T-cell (primary cell): ENCODE data around the gene PKDREJ. TPM values are rescaled to one million over a fixed set of nuclear protein-coding genes. Genes with fewer than 3 reads are reported as not detected.
A peak's percentile ranks its signal among the peaks of the same experiment; 100 is the strongest.
"Not testable (repeated sequence)": the region's sequence is repeated elsewhere in the genome, so short reads cannot be mapped to it uniquely, and the experiment has no call there.

Source experiments
- ATAC-seq, 4 experiments: fragments of 200-7000 bp in 3 of 4; fragments of 150-1000 bp in 1 of 4; cut with Tn5 transposase; replicated peaks in 1 of 4; 1 replicate in 3 of 4; 2 replicates in 1 of 4; pipeline ENCODE4 v1.10.0; 2021; ENCODE audit warnings: moderate library complexity in 3 of 4, mild to moderate bottlenecking in 2 of 4, moderate number of reproducible peaks in 1 of 4
- CTCF ChIA-PET, 2 donors: fragments of 300-600 bp; sonication (Branson Sonifier 250); formaldehyde crosslinking; loops; one replicate each; lab custom pipeline; 2022; ENCODE audit warnings: antibody characterized with exemption in 2 of 2; lab: Charles Lee
- POLR2A ChIA-PET, 2 donors: fragments of 300-600 bp; sonication (Branson Sonifier 250); formaldehyde crosslinking; loops; one replicate each; lab custom pipeline; 2022; ENCODE audit warnings: antibody characterized with exemption in 2 of 2; lab: Charles Lee
- DNase-seq, 35 experiments: peaks; one replicate each; pipeline versions ENCODE4 v3.0.0 to v3.0.0-alpha.2; 2013 to 2023
- H3K27ac ChIP-seq: one replicate; pipeline ENCODE4 v1.5.1; 2013; ENCODE audit warnings: low read length
- H3K27me3 ChIP-seq, 2 experiments: replicated peaks in 1 of 2; 1 replicate in 1 of 2; 2 replicates in 1 of 2; pipeline versions ENCODE4 v1.6.1 to v1.7.0; 2013; ENCODE audit warnings: low read length in 1 of 2, mixed read lengths in 1 of 2; ENCODE audit not compliant: control insufficient read depth in 2 of 2, insufficient read depth in 2 of 2; ENCODE audit errors: extremely low read depth in 1 of 2
- H3K36me3 ChIP-seq, 2 donors: 1 replicate in 1 of 2; 2 replicates in 1 of 2; pipeline versions ENCODE4 v1.6.1 to v1.7.0; 2013; ENCODE audit warnings: low read length in 1 of 2; ENCODE audit not compliant: control insufficient read depth in 2 of 2, insufficient read depth in 1 of 2; ENCODE audit errors: extremely low read depth in 1 of 2
- H3K4me1 ChIP-seq, 2 experiments: 1 replicate in 1 of 2; 2 replicates in 1 of 2; pipeline versions ENCODE4 v1.6.1 to v1.7.0; 2013; ENCODE audit warnings: low read length in 2 of 2, mixed read lengths in 1 of 2; ENCODE audit not compliant: insufficient read depth in 2 of 2, control insufficient read depth in 1 of 2; ENCODE audit errors: extremely low read depth in 1 of 2
- H3K4me3 ChIP-seq, 2 donors: 1 replicate in 1 of 2; 2 replicates in 1 of 2; pipeline versions ENCODE4 v1.5.1 to v1.7.0; 2013; ENCODE audit warnings: mild to moderate bottlenecking in 2 of 2, low read length in 1 of 2, moderate library complexity in 1 of 2; ENCODE audit not compliant: control insufficient read depth in 1 of 2; ENCODE audit errors: extremely low read depth in 1 of 2
- H3K9me3 ChIP-seq: 2 replicates; pipeline ENCODE4 v1.7.0; 2013
- H3K27ac Mint-ChIP-seq, 2 donors: one replicate each; pipeline ENCODE4 v1.8.0; 2020 to 2021; ENCODE audit warnings: mild to moderate bottlenecking in 2 of 2, mixed read lengths in 2 of 2
- H3K27me3 Mint-ChIP-seq, 2 donors: one replicate each; pipeline ENCODE4 v1.8.0; 2021 to 2022; ENCODE audit warnings: mixed read lengths in 2 of 2
- H3K36me3 Mint-ChIP-seq: one replicate; pipeline ENCODE4 v1.8.0; 2021; ENCODE audit warnings: mixed read lengths
- H3K4me1 Mint-ChIP-seq, 3 donors: one replicate each; pipeline ENCODE4 v1.8.0; 2020 to 2022; ENCODE audit warnings: mixed read lengths in 3 of 3, mild to moderate bottlenecking in 1 of 3
- H3K4me3 Mint-ChIP-seq, 3 donors: one replicate each; pipeline ENCODE4 v1.8.0; 2020 to 2022; ENCODE audit warnings: mild to moderate bottlenecking in 3 of 3, mixed read lengths in 3 of 3, moderate library complexity in 3 of 3
- H3K9me3 Mint-ChIP-seq, 3 donors: one replicate each; pipeline ENCODE4 v1.8.0; 2020 to 2022; ENCODE audit warnings: mixed read lengths in 3 of 3
- WGBS: methylation state at CpG from one replicate; pipeline ENCODE4 v1.1.5; 2013; ENCODE audit warnings: missing lambda C conversion rate; ENCODE audit not compliant: insufficient coverage; 5-methylcytosine and 5-hydroxymethylcytosine counted together
- total RNA-seq, 35 experiments: library from RNA in 6 of 35; stranded (reverse) in 6 of 35; fragments of 120-200 nt in 1 of 35; gene quantifications; one replicate each; pipeline versions ENCODE4 v1.2.1 to v1.2.4 and lab custom pipeline; 2013 to 2026

The PKDREJ gene, protein sequence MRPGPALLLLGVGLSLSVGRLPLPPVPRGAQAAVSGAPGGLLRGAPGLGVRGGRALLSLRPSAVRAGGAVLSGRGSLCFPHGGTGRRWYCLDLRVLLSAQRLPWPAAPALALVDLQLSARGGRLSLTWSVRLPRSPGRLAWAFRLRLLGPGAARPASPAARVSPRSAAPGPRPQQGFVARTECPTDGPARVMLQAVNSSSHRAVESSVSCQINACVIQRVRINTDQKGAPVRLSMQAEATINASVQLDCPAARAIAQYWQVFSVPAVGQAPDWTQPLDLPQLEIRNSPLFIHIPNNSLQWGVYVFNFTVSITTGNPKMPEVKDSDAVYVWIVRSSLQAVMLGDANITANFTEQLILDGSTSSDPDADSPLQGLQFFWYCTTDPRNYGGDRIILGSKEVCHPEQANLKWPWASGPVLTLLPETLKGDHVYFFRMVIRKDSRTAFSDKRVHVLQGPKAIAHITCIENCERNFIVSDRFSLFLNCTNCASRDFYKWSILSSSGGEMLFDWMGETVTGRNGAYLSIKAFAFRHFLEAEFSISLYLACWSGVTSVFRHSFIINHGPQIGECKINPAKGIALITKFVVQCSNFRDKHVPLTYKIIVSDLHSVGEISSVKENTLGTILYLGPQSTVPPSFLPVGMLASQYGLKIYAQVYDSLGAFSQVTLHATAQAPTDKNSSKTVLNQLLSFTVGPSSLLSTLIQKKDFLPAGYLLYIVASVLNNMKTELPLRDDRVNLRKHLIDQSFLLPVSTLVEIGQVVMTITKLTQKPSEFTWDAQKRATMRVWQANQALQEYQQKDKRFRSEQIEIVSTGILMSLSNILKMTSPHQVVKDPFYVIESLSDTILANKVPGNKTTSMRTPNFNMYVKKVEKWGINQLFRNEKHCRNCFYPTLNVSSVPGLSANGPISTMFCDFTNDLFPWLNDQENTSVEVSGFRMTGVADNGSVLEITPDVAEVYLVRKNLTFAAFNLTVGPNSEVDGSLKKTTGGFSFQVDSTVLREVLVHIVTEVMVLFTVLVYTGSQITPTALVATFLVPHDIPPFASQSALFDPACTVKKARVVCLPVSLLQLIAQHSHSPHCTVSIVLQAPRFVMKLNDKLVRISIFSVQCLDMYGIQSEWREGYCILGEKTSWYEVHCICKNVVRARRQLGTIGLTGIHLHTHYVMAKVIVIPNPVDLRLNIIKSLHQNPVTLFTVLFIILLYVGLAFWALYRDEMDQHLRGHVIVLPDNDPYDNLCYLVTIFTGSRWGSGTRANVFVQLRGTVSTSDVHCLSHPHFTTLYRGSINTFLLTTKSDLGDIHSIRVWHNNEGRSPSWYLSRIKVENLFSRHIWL (N-terminal part only)
- total RNA-seq, result not detected
- total RNA-seq (2013), result 0.02 TPM
- 0 to 0.14 (median 0) reads per million in 29 experiments for total RNA-seq (lab: John Stamatoyannopoulos, UW)

DNA sequence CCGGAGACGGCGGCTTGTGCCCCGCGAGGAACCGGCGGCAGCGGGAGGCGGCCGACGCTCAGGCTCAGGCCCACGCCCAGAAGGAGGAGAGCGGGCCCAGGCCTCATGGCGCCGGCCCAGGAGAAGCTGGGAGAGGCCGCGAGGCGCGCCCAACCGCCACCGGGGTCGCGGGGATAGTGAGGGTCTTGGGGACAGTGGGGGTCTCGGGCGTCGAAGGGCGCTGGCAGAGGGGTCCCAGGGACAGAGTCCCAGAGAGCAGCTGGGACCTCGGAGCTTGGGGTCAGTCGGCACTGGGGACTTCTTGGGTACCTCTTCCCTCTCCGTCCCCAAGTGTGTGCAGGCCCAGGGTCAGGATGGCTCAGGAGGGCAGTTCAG lies at the start of gene PKDREJ:
PKDREJ (minus strand) TSS at position 128 of the 375 bp plus-strand sequence; CDS start at position 107, 21 bp downstream.
- 56% methylated on average over 29 of the region's 30 CpGs for WGBS
- Histone ChIP-seq H3K4me3 (no peak within 1 kb of the TSS), H3K36me3 (no peaks in the 10 kb centered on the region), H3K4me1 (peaks cover 0 to 16% of the 10 kb centered on the region in 2 experiments), H3K27ac (no peak within 1 kb of the TSS), H3K9me3 (peaks cover 4% of the 10 kb centered on the region), H3K27me3 (peaks cover 2 to 42% of the 10 kb centered on the region in 2 experiments)
- DNase-seq (no peak), ATAC-seq (no peak)
- peaks cover 7 to 17% (median 10%) of the 10 kb centered on the region in 3 donors for H3K4me1 Mint-ChIP-seq
- POLR2A ChIA-PET, result no interaction called here
- CTCF ChIA-PET, result no interaction called here
- no peaks in the 10 kb centered on the region for H3K9me3 Mint-ChIP-seq
- H3K4me3 Mint-ChIP-seq, result peak within 1 kb of the TSS; percentile 17 to 52 (median 43)
- H3K27me3 Mint-ChIP-seq, result peaks cover 56 to 60% of the 10 kb centered on the region in 2 donors
- no peak within 1 kb of the TSS for H3K27ac Mint-ChIP-seq
- no peaks in the 10 kb centered on the region for H3K36me3 Mint-ChIP-seq

DNA sequence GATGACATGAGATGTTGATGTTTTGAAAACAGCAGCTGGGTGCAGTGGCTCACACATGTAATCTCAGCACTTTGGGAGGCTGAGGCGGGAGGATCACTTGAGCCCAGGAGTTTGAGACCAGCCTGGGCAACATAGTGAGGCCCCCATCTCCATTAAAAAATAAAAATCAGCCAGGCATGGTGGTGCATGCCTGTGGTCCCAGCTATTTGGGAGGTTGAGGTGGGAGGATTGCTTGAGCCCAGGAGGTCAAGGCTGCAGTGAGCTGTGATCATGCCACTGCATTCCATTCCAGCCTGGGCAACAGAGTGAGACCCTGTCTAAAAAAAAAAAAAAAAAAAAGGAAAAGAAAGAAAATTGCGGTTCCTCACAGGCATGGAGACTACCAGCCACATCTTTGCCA lies 49.7 kb upstream of the PKDREJ start:
- H3K36me3 ChIP-seq, H3K4me3 ChIP-seq, H3K27ac ChIP-seq, DNase-seq, H3K4me1 ChIP-seq, H3K27me3 ChIP-seq, H3K36me3 Mint-ChIP-seq, H3K27ac Mint-ChIP-seq, H3K4me3 Mint-ChIP-seq, ATAC-seq, H3K9me3 ChIP-seq, H3K27me3 Mint-ChIP-seq, H3K9me3 Mint-ChIP-seq, H3K4me1 Mint-ChIP-seq: not testable (repeated sequence)
- whole genome bisulfite sequencing, result no CpG with 5 or more reads among the region's 2 CpGs
- CTCF ChIA-PET, result interaction anchor here (0.7 to 1.2 kb wide), 3 partner anchors 10 to 191 kb away, joined by 3 to 4 read pairs (median 3); no protein-coding TSS in a partner anchor
- POLR2A ChIA-PET, result interaction anchor here in 1 of 2 donors (0.7 kb wide), 2 partner anchors 114 to 150 kb away, joined by 5 to 6 read pairs; no protein-coding TSS in a partner anchor

DNA sequence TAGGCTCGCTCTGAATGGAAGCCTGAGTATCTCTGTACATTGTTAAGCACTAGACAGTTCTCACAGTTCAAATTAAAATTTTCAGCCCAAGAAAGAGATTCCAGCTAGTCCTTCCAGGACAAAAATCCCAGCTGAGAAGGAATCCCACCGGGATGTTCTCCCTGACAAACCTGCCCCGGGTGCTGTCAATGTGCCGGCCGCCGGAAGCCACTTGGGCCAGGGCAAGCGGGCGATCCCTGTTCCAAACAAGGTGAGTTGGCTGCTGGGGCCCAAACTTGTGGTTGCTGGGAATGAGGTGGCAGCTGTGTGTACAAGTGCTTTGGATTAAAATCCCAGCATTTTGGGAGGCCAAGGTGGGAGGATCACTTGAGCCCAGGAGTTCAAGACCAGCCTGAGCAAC lies 48.9 kb upstream of the PKDREJ start:
- no peak overlapping the region for H3K4me3 ChIP-seq
- DNase-seq (no peak), ATAC-seq (no peak)
- CTCF ChIA-PET, result interaction anchor here in 1 of 2 donors (1.3 kb wide), 1 partner anchor 16 kb away, joined by 3 read pairs; no protein-coding TSS in a partner anchor
- 98% methylated on average over 7 of the region's 8 CpGs for WGBS
- H3K27ac ChIP-seq, result no peak overlapping the region
- H3K36me3 Mint-ChIP-seq, result no peaks in the 10 kb centered on the region
- peaks cover 0 to 3% of the 10 kb centered on the region in 2 experiments for H3K4me1 ChIP-seq
- no peaks in the 10 kb centered on the region for H3K4me1 Mint-ChIP-seq
- no peaks in the 10 kb centered on the region for H3K27me3 ChIP-seq
- no peaks in the 10 kb centered on the region for H3K9me3 Mint-ChIP-seq
- no peaks in the 10 kb centered on the region for H3K36me3 ChIP-seq
- H3K4me3 Mint-ChIP-seq, result no peak overlapping the region
- no peaks in the 10 kb centered on the region for H3K27me3 Mint-ChIP-seq
- no peaks in the 10 kb centered on the region for H3K9me3 ChIP-seq
- H3K27ac Mint-ChIP-seq, result no peak overlapping the region
- POLR2A ChIA-PET, result no interaction called here

DNA sequence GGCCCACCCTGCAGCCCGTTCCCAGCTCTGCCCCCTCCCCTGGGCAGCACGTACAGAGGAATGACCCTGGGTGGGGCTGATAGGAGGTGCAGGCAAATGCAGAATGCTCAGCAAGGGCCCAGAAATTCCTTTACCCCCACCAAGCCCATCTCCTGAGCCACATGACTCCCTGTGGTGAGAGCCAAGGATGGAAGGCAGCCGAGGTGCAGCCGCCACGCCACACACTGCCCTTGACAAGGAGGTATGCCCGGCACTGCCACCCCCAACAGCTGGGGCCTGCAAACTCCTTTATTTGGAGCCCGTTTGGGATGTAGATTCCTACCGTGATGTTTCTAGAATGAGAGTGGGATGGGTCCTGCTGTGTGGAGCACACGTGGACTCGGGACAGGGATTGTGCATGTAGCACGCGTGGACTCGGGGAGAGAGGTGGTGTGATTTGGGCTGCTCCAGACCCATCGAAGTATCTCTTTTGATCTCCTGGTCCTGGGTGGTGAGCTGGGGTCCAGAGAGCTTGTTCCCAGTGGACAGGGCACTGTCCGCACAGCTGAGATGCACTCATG lies 46.5 kb upstream of the PKDREJ start:
- no peaks in the 10 kb centered on the region for H3K27me3 Mint-ChIP-seq
- Histone ChIP-seq H3K27ac (no peak overlapping the region), H3K27me3 (no peaks in the 10 kb centered on the region), H3K36me3 (no peaks in the 10 kb centered on the region), H3K9me3 (no peaks in the 10 kb centered on the region), H3K4me1 (peaks cover 0 to 3% of the 10 kb centered on the region in 2 experiments), H3K4me3 (no peak overlapping the region)
- ChIA-PET POLR2A (no interaction called here), CTCF (no interaction called here)
- H3K27ac Mint-ChIP-seq, result no peak overlapping the region
- ATAC-seq (no peak), DNase-seq (no peak)
- H3K9me3 Mint-ChIP-seq, result no peaks in the 10 kb centered on the region
- no peaks in the 10 kb centered on the region for H3K36me3 Mint-ChIP-seq
- 97% methylated on average over 12 of the region's 15 CpGs for WGBS
- no peak overlapping the region for H3K4me3 Mint-ChIP-seq
- H3K4me1 Mint-ChIP-seq, result no peaks in the 10 kb centered on the region

DNA sequence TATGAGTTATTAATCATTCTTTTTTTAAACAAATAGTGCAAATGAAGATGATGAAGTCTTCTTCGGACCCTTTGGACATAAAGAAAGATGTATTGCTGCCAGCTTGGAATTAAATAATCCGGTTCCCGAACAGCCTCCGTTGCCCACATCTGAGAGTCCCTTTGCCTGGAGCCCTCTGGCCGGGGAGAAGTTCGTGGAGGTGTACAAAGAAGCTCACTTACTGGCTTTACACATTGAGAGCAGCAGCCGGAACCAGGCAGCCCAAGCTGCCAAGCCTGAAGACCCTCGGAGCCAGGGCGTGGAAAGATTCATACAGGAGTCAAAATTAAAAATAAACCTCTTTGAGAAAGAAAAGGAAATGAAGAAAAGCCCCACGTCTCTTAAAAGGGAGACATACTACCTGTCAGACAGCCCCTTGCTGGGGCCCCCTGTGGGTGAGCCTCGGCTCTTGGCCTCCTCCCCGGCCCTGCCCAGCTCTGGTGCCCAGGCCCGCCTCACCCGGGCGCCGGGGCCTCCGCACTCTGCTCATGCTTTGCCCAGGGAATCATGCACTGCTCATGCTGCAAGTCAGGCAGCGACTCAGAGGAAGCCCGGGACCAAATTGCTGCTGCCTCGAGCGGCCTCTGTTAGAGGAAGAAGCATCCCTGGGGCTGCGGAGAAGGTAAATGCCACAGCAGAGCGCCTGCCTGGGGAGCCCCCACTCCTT lies 45.3 kb upstream of the PKDREJ start:
- no peak overlapping the region for H3K4me3 Mint-ChIP-seq
- 98% methylated on average over 12 of the region's 23 CpGs for WGBS
- DNase-seq (no peak), ATAC-seq (no peak)
- H3K27ac ChIP-seq, result no peak overlapping the region
- H3K4me1 ChIP-seq, result no peaks in the 10 kb centered on the region
- no peaks in the 10 kb centered on the region for H3K36me3 Mint-ChIP-seq
- no peaks in the 10 kb centered on the region for H3K9me3 ChIP-seq
- H3K9me3 Mint-ChIP-seq, result no peaks in the 10 kb centered on the region
- H3K27me3 Mint-ChIP-seq, result no peaks in the 10 kb centered on the region
- H3K27ac Mint-ChIP-seq, result no peak overlapping the region
- no peak overlapping the region for H3K4me3 ChIP-seq
- H3K4me1 Mint-ChIP-seq, result no peaks in the 10 kb centered on the region
- no peaks in the 10 kb centered on the region for H3K36me3 ChIP-seq
- CTCF ChIA-PET, result no interaction called here
- H3K27me3 ChIP-seq, result no peaks in the 10 kb centered on the region
- POLR2A ChIA-PET, result no interaction called here
